WTC11 (cell line): ENCODE data around the gene NPY1R. TPM values are rescaled to one million over a fixed set of nuclear protein-coding genes. Genes with fewer than 3 reads are reported as not detected.

Experiments used
- ATAC-seq: fragments of 200-7000 bp; cut with Tn5 transposase; 2 replicates; pipeline ENCODE4 v1.10.0; 2021; ENCODE audit warnings: mild to moderate bottlenecking, moderate library complexity
- CTCF ChIA-PET: fragments of 300-600 bp; sonication (Branson Sonifier 250); formaldehyde crosslinking; loops from one replicate; lab custom pipeline; 2021; ENCODE audit warnings: antibody characterized with exemption; lab: Charles Lee
- POLR2A ChIA-PET: fragments of 350-600 bp; sonication (Branson Sonifier 250); formaldehyde crosslinking; loops from one replicate; lab custom pipeline; 2021; ENCODE audit warnings: antibody characterized with exemption; lab: Charles Lee
- DNase-seq: peaks from one replicate; pipeline ENCODE4 v3.0.0; 2021; ENCODE audit warnings: low spot score
- H3K27ac Mint-ChIP-seq: 2 replicates; pipeline ENCODE4 v1.8.0; 2021; ENCODE audit warnings: mixed read lengths
- H3K27me3 Mint-ChIP-seq: 2 replicates; pipeline ENCODE4 v1.8.0; 2021; ENCODE audit warnings: low read depth, mild to moderate bottlenecking, moderate library complexity, mixed read lengths
- H3K36me3 Mint-ChIP-seq: 2 replicates; pipeline ENCODE4 v1.8.0; 2021; ENCODE audit warnings: mixed read lengths
- H3K4me1 Mint-ChIP-seq: 2 replicates; pipeline ENCODE4 v1.8.0; 2022; ENCODE audit warnings: mixed read lengths
- H3K4me3 Mint-ChIP-seq: 2 replicates; pipeline ENCODE4 v1.8.0; 2021; ENCODE audit warnings: mild to moderate bottlenecking, moderate library complexity, mixed read lengths
- H3K9me3 Mint-ChIP-seq: 2 replicates; pipeline ENCODE4 v1.8.0; 2021; ENCODE audit warnings: mixed read lengths
- ARID4B ChIP-seq: sonication (generic); formaldehyde crosslinking; IDR thresholded peaks from 2 replicates; pipeline ENCODE4 v1.8.0; 2023; ENCODE audit warnings: missing genetic modification reagents, mild to moderate bottlenecking, borderline replicate concordance
- E2F5 ChIP-seq: sonication (generic); formaldehyde crosslinking; IDR thresholded peaks from 2 replicates; pipeline ENCODE4 v1.8.1; 2022; ENCODE audit warnings: mild to moderate bottlenecking, moderate library complexity, missing genetic modification reagents
- ESRRA ChIP-seq: sonication (generic); formaldehyde crosslinking; IDR thresholded peaks from 2 replicates; pipeline ENCODE4 v1.8.1; 2022; ENCODE audit warnings: mild to moderate bottlenecking, missing genetic modification reagents, borderline replicate concordance
- KAT7 ChIP-seq: sonication (generic); formaldehyde crosslinking; IDR thresholded peaks from 2 replicates; pipeline ENCODE4 v1.8.1; 2023; ENCODE audit warnings: missing genetic modification reagents, mild to moderate bottlenecking, borderline replicate concordance
- NFE2L1 ChIP-seq: sonication (generic); formaldehyde crosslinking; IDR thresholded peaks from 2 replicates; pipeline ENCODE4 v1.8.1; 2023; ENCODE audit warnings: missing genetic modification reagents
- NR3C1 ChIP-seq: sonication (generic); formaldehyde crosslinking; conservative IDR thresholded peaks from 2 replicates; pipeline ENCODE4 v1.8.1; 2023; ENCODE audit warnings: low read depth, mild to moderate bottlenecking, missing genetic modification reagents
- PRRX2 ChIP-seq: fragments of 250-450 bp; sonication (Bioruptor Pico); IDR thresholded peaks from 2 replicates; pipeline ENCODE4 v1.8.0; 2021; ENCODE audit warnings: mild to moderate bottlenecking
- SOX15 ChIP-seq: fragments of 250-450 bp; sonication (Bioruptor Pico); IDR thresholded peaks from 2 replicates; pipeline ENCODE4 v1.9.0; 2021; ENCODE audit warnings: mild to moderate bottlenecking
- TP53 ChIP-seq: sonication (generic); formaldehyde crosslinking; IDR thresholded peaks from 2 replicates; pipeline ENCODE4 v1.8.1; 2023; ENCODE audit warnings: mild to moderate bottlenecking, missing genetic modification reagents
- ZNF121 ChIP-seq: sonication (generic); formaldehyde crosslinking; IDR thresholded peaks from 2 replicates; pipeline ENCODE4 v1.8.0; 2023; ENCODE audit warnings: missing genetic modification reagents
- ZNF219 ChIP-seq: sonication (generic); formaldehyde crosslinking; IDR thresholded peaks from 2 replicates; pipeline ENCODE4 v1.8.0; 2023; ENCODE audit warnings: missing genetic modification reagents, mild to moderate bottlenecking, borderline replicate concordance
- ZNF232 ChIP-seq: sonication (generic); formaldehyde crosslinking; IDR thresholded peaks from 2 replicates; pipeline ENCODE4 v1.8.0; 2022; ENCODE audit warnings: mild to moderate bottlenecking, missing genetic modification reagents
- ZNF263 ChIP-seq: sonication (generic); formaldehyde crosslinking; IDR thresholded peaks from 2 replicates; pipeline ENCODE4 v1.8.1; 2022; ENCODE audit warnings: low read depth, mild to moderate bottlenecking, moderate library complexity, missing genetic modification reagents
- ZNF416 ChIP-seq: fragments of 250-450 bp; sonication (Bioruptor Pico); IDR thresholded peaks from 2 replicates; pipeline ENCODE4 v1.9.0; 2021; ENCODE audit warnings: mild to moderate bottlenecking, inconsistent platforms
- ZNF423 ChIP-seq: fragments of 250-450 bp; sonication (Bioruptor Pico); IDR thresholded peaks from 2 replicates; pipeline ENCODE4 v2.1.2; 2022; ENCODE audit warnings: mild to moderate bottlenecking, moderate library complexity
- total RNA-seq: library from RNA; stranded (reverse); gene quantifications from 3 replicates; pipeline ENCODE4 v1.2.3, GENCODE V29; 2021
- TF ChIP-seq, protein P1 (sequence below): sonication (generic); formaldehyde crosslinking; IDR thresholded peaks from 2 replicates; pipeline ENCODE4 v1.8.0; 2022; ENCODE audit warnings: mild to moderate bottlenecking, missing genetic modification reagents
- TF ChIP-seq, protein P2 (sequence below): sonication (generic); formaldehyde crosslinking; IDR thresholded peaks from 2 replicates; pipeline ENCODE4 v1.8.0; 2022; ENCODE audit warnings: mild to moderate bottlenecking, missing genetic modification reagents
- TF ChIP-seq, protein P3 (sequence below): sonication (generic); formaldehyde crosslinking; IDR thresholded peaks from 2 replicates; pipeline ENCODE4 v1.8.1; 2023; ENCODE audit warnings: mild to moderate bottlenecking, missing genetic modification reagents, moderate library complexity
- TF ChIP-seq, protein P4 (sequence below): sonication (generic); formaldehyde crosslinking; conservative IDR thresholded peaks from 2 replicates; pipeline ENCODE4 v1.8.1; 2022; ENCODE audit warnings: mild to moderate bottlenecking, missing genetic modification reagents

The NPY1R gene
- total RNA-seq, 1 experiment from 2014 or later = 18.0 TPM

- no peak for TF ChIP-seq ZNF232 (CRISPR knock-in tag)
- no peak for TF ChIP-seq PRRX2
- TF ChIP-seq, protein P1, sequence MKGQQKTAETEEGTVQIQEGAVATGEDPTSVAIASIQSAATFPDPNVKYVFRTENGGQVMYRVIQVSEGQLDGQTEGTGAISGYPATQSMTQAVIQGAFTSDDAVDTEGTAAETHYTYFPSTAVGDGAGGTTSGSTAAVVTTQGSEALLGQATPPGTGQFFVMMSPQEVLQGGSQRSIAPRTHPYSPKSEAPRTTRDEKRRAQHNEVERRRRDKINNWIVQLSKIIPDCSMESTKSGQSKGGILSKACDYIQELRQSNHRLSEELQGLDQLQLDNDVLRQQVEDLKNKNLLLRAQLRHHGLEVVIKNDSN (CRISPR knock-in tag) = no peak
- TF ChIP-seq ZNF416 (CRISPR knock-in tag) = no peak
- TF ChIP-seq, protein P2, sequence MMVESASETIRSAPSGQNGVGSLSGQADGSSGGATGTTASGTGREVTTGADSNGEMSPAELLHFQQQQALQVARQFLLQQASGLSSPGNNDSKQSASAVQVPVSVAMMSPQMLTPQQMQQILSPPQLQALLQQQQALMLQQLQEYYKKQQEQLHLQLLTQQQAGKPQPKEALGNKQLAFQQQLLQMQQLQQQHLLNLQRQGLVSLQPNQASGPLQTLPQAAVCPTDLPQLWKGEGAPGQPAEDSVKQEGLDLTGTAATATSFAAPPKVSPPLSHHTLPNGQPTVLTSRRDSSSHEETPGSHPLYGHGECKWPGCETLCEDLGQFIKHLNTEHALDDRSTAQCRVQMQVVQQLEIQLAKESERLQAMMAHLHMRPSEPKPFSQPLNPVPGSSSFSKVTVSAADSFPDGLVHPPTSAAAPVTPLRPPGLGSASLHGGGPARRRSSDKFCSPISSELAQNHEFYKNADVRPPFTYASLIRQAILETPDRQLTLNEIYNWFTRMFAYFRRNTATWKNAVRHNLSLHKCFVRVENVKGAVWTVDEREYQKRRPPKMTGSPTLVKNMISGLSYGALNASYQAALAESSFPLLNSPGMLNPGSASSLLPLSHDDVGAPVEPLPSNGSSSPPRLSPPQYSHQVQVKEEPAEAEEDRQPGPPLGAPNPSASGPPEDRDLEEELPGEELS = no peak
- TF ChIP-seq, protein P3, sequence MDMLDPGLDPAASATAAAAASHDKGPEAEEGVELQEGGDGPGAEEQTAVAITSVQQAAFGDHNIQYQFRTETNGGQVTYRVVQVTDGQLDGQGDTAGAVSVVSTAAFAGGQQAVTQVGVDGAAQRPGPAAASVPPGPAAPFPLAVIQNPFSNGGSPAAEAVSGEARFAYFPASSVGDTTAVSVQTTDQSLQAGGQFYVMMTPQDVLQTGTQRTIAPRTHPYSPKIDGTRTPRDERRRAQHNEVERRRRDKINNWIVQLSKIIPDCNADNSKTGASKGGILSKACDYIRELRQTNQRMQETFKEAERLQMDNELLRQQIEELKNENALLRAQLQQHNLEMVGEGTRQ (CRISPR knock-in tag) = no peak
- no peak for TF ChIP-seq KAT7 (CRISPR knock-in tag)
- TF ChIP-seq, protein P4, sequence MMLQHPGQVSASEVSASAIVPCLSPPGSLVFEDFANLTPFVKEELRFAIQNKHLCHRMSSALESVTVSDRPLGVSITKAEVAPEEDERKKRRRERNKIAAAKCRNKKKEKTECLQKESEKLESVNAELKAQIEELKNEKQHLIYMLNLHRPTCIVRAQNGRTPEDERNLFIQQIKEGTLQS (CRISPR knock-in tag) = no peak
- TF ChIP-seq ARID4B = no peak
- TF ChIP-seq ZNF121 (CRISPR knock-in tag) = no peak
- no peak for TF ChIP-seq ESRRA
- TF ChIP-seq ZNF219 (CRISPR knock-in tag) = no peak
- TF ChIP-seq E2F5 (CRISPR knock-in tag) = no peak
- TF ChIP-seq ZNF423 (CRISPR knock-in tag) = no peak
- TF ChIP-seq ZNF263 (CRISPR knock-in tag) = no peak
- TF ChIP-seq NFE2L1 (CRISPR knock-in tag) = no peak
These were observed 29.3 kb downstream of the NPY1R start for GRCh38 chr4:163303069-163303468.

GRCh38 chr4:163300445-163300844 lies 32.0 kb downstream of the NPY1R start:
- no peak for DNase-seq
- Mint-ChIP-seq H3K9me3 (peaks cover 6% of the 10 kb centered on the region), H3K4me3 (no peak overlapping the region)
- no peak for TF ChIP-seq TP53 (CRISPR knock-in tag)
- no peak for TF ChIP-seq NR3C1 (CRISPR knock-in tag)
- no peak for TF ChIP-seq SOX15 (CRISPR knock-in tag)
- TF ChIP-seq, all 79 proteins: peak for 0
- CTCF ChIA-PET = no interaction called here
- POLR2A ChIA-PET = no interaction called here
- ATAC-seq = no peak
- no peak overlapping the region for H3K27ac Mint-ChIP-seq
- no peaks in the 10 kb centered on the region for H3K36me3 Mint-ChIP-seq
- H3K4me1 Mint-ChIP-seq = no peaks in the 10 kb centered on the region
- no peaks in the 10 kb centered on the region for H3K27me3 Mint-ChIP-seq

More at GRCh38 chr4:163303069-163303468, 29.3 kb downstream of the NPY1R start:
- Mint-ChIP-seq H3K36me3 (no peaks in the 10 kb centered on the region), H3K4me1 (no peaks in the 10 kb centered on the region), H3K9me3 (peaks cover 6% of the 10 kb centered on the region), H3K4me3 (no peak overlapping the region), H3K27ac (no peak overlapping the region), H3K27me3 (no peaks in the 10 kb centered on the region)
- ATAC-seq (no peak), DNase-seq (no peak)
- ChIA-PET CTCF (interaction anchor here (1.7 kb wide), 1 partner anchor 29 kb away, joined by 5 read pairs; the partner anchor contains the start of gene NPY1R), POLR2A (no interaction called here)
